CD8-positive, alpha-beta memory T cell (primary cell): ENCODE data around the gene GLT1D1. TPM values are rescaled to one million over a fixed set of nuclear protein-coding genes. Genes with fewer than 3 reads are reported as not detected.

Source experiments
- CTCF ChIA-PET: fragments of 350-600 bp; sonication (Branson Sonifier 250); formaldehyde crosslinking; loops from one replicate; lab custom pipeline; 2021; ENCODE audit warnings: antibody characterized with exemption; lab: Charles Lee
- POLR2A ChIA-PET: fragments of 350-600 bp; sonication (Branson Sonifier 250); formaldehyde crosslinking; loops from one replicate; lab custom pipeline; 2021; ENCODE audit warnings: antibody characterized with exemption; lab: Charles Lee
- DNase-seq, 5 donors: peaks; one replicate each; pipeline versions ENCODE4 v3.0.0 to v3.0.0-alpha.2; 2020 to 2022; ENCODE audit warnings: mixed read lengths in 1 of 5
- H3K27ac ChIP-seq: one replicate; pipeline ENCODE4 v1.7.0; 2013; ENCODE audit warnings: low read depth, mild to moderate bottlenecking, low read length, moderate library complexity
- H3K27me3 ChIP-seq: 2 replicates; pipeline ENCODE4 v1.7.0; 2013; ENCODE audit warnings: low read length, mild to moderate bottlenecking; ENCODE audit not compliant: insufficient read depth, poor library complexity, severe bottlenecking
- H3K36me3 ChIP-seq: 2 replicates; pipeline ENCODE4 v1.7.0; 2013; ENCODE audit warnings: mild to moderate bottlenecking, low read length, moderate library complexity; ENCODE audit not compliant: insufficient read depth
- H3K4me1 ChIP-seq: 2 replicates; pipeline ENCODE4 v1.7.0; 2013; ENCODE audit warnings: mild to moderate bottlenecking, low read length, moderate library complexity; ENCODE audit not compliant: insufficient read depth
- H3K4me3 ChIP-seq: 2 replicates; pipeline ENCODE4 v1.7.0; 2013; ENCODE audit warnings: mild to moderate bottlenecking, low read length
- H3K9me3 ChIP-seq: 2 replicates; pipeline ENCODE4 v1.7.0; 2013; ENCODE audit warnings: mild to moderate bottlenecking, low read length
- H3K27ac Mint-ChIP-seq, 8 donors: one replicate each; pipeline ENCODE4 v1.8.0; 2020 to 2021; ENCODE audit warnings: mixed read lengths in 8 of 8, mild to moderate bottlenecking in 6 of 8, inconsistent platforms in 3 of 8, moderate library complexity in 3 of 8
- H3K27me3 Mint-ChIP-seq, 2 donors: one replicate each; pipeline ENCODE4 v1.8.0; 2020 to 2021; ENCODE audit warnings: mixed read lengths in 2 of 2, mild to moderate bottlenecking in 1 of 2, moderate library complexity in 1 of 2
- H3K36me3 Mint-ChIP-seq, 3 donors: one replicate each; pipeline ENCODE4 v1.8.0; 2020 to 2021; ENCODE audit warnings: mixed read lengths in 3 of 3, inconsistent platforms in 1 of 3, mild to moderate bottlenecking in 1 of 3
- H3K4me1 Mint-ChIP-seq, 3 donors: one replicate each; pipeline ENCODE4 v1.8.0; 2020 to 2021; ENCODE audit warnings: mixed read lengths in 3 of 3, inconsistent platforms in 1 of 3, mild to moderate bottlenecking in 1 of 3
- H3K4me3 Mint-ChIP-seq, 7 donors: one replicate each; pipeline ENCODE4 v1.8.0; 2020 to 2021; ENCODE audit warnings: mixed read lengths in 7 of 7, mild to moderate bottlenecking in 6 of 7, moderate library complexity in 4 of 7, inconsistent platforms in 2 of 7
- H3K9me3 Mint-ChIP-seq, 5 donors: one replicate each; pipeline ENCODE4 v1.8.0; 2020 to 2022; ENCODE audit warnings: mixed read lengths in 5 of 5, mild to moderate bottlenecking in 3 of 5, moderate library complexity in 2 of 5, inconsistent platforms in 1 of 5
- polyA plus RNA-seq: library from polyadenylated mRNA; unstranded; fragments of 300-500 nt; fragmentation: Illumina TruSeq; gene quantifications from one replicate; pipeline ENCODE4 v1.2.3, GENCODE V29; 2021
- total RNA-seq, 2 experiments: library from RNA; stranded (reverse); gene quantifications; one replicate each; pipeline ENCODE4 v1.2.3, GENCODE V29; 2021

The GLT1D1 gene
- total and polyA plus RNA-seq, 3 experiments from 2014 or later, result 0.22 to 0.24 (median 0.24) TPM

- Mint-ChIP-seq H3K27ac (no peak overlapping the region), H3K36me3 (peaks cover 0 to 25% (median 1%) of the 10 kb centered on the region in 3 donors), H3K4me3 (no peak overlapping the region), H3K4me1 (no peaks in the 10 kb centered on the region), H3K27me3 (peaks cover under 1 to 2% of the 10 kb centered on the region in 2 donors), H3K9me3 (peaks cover 17 to 32% (median 29%) of the 10 kb centered on the region in 5 donors)
- no peak for DNase-seq
- Histone ChIP-seq H3K27me3 (no peaks in the 10 kb centered on the region), H3K36me3 (no peaks in the 10 kb centered on the region), H3K4me1 (no peaks in the 10 kb centered on the region), H3K9me3 (peaks cover 4% of the 10 kb centered on the region), H3K4me3 (no peak overlapping the region), H3K27ac (no peak overlapping the region)
- ChIA-PET CTCF (no interaction called here), POLR2A (no interaction called here)
Measured at GRCh38 chr12:128879898-128880764, 26.9 kb downstream of the GLT1D1 start.

DNA sequence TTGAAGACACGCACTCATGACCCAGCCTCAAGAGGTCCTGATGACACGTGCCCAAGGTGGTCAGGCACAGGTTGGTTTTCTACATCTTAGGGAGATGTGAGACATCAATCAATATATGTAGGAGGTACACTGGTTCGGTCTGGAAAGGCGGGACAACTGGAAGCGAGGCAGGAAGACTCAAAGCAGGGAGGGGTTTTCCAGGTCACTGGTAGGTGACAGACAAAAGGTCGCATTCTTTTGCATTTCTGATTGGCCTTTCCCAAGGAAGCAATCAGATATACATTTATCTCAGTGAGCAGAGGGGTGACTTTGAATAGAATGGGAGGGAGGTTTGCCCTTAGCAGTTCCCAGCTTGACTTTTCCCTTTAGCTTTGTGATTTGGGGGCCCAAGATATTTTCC is 38.6 kb downstream of the GLT1D1 start:
- POLR2A ChIA-PET, result no interaction called here
- Mint-ChIP-seq H3K9me3 (no peaks in the 10 kb centered on the region), H3K4me3 (no peak overlapping the region), H3K4me1 (no peaks in the 10 kb centered on the region), H3K36me3 (no peaks in the 10 kb centered on the region), H3K27me3 (peaks cover 0 to 3% of the 10 kb centered on the region in 2 donors), H3K27ac (peak overlapping the region in 1 of 8 donors; percentile 88)
- H3K4me1 ChIP-seq, result no peaks in the 10 kb centered on the region
- no peak overlapping the region for H3K27ac ChIP-seq
- CTCF ChIA-PET, result no interaction called here
- H3K9me3 ChIP-seq, result no peaks in the 10 kb centered on the region
- H3K27me3 ChIP-seq, result no peaks in the 10 kb centered on the region
- no peak for DNase-seq
- no peaks in the 10 kb centered on the region for H3K36me3 ChIP-seq
- H3K4me3 ChIP-seq, result no peak overlapping the region

GRCh38 chr12:128903236-128903635 is 50.0 kb downstream of the GLT1D1 start:
- ChIA-PET CTCF (interaction anchor here (0.6 kb wide), 1 partner anchor 115 kb away, joined by 3 read pairs; no protein-coding TSS in a partner anchor), POLR2A (no interaction called here)
- H3K27me3 Mint-ChIP-seq, result peaks cover 3 to 11% of the 10 kb centered on the region in 2 donors
- Histone ChIP-seq H3K9me3 (no peaks in the 10 kb centered on the region), H3K4me3 (no peak overlapping the region), H3K36me3 (no peaks in the 10 kb centered on the region), H3K27ac (no peak overlapping the region), H3K4me1 (no peaks in the 10 kb centered on the region), H3K27me3 (no peaks in the 10 kb centered on the region)
- DNase-seq, result no peak
- H3K9me3 Mint-ChIP-seq, result no peaks in the 10 kb centered on the region
- H3K4me3 Mint-ChIP-seq, result no peak overlapping the region
- no peak overlapping the region for H3K27ac Mint-ChIP-seq
- no peaks in the 10 kb centered on the region for H3K36me3 Mint-ChIP-seq
- no peaks in the 10 kb centered on the region for H3K4me1 Mint-ChIP-seq

- no peaks in the 10 kb centered on the region for H3K36me3 Mint-ChIP-seq
- no peaks in the 10 kb centered on the region for H3K36me3 ChIP-seq
- no peak overlapping the region for H3K4me3 Mint-ChIP-seq
- H3K4me1 ChIP-seq, result no peaks in the 10 kb centered on the region
- no peak overlapping the region for H3K4me3 ChIP-seq
- ChIA-PET POLR2A (no interaction called here), CTCF (no interaction called here)
- H3K9me3 Mint-ChIP-seq, result no peaks in the 10 kb centered on the region
- no peaks in the 10 kb centered on the region for H3K4me1 Mint-ChIP-seq
- no peaks in the 10 kb centered on the region for H3K9me3 ChIP-seq
- peaks cover 3 to 5% of the 10 kb centered on the region in 2 donors for H3K27me3 Mint-ChIP-seq
- no peaks in the 10 kb centered on the region for H3K27me3 ChIP-seq
- H3K27ac Mint-ChIP-seq, result no peak overlapping the region
- no peak overlapping the region for H3K27ac ChIP-seq
- DNase-seq, result no peak
Measured at GRCh38 chr12:128905003-128905544, 51.8 kb downstream of the GLT1D1 start.

DNA sequence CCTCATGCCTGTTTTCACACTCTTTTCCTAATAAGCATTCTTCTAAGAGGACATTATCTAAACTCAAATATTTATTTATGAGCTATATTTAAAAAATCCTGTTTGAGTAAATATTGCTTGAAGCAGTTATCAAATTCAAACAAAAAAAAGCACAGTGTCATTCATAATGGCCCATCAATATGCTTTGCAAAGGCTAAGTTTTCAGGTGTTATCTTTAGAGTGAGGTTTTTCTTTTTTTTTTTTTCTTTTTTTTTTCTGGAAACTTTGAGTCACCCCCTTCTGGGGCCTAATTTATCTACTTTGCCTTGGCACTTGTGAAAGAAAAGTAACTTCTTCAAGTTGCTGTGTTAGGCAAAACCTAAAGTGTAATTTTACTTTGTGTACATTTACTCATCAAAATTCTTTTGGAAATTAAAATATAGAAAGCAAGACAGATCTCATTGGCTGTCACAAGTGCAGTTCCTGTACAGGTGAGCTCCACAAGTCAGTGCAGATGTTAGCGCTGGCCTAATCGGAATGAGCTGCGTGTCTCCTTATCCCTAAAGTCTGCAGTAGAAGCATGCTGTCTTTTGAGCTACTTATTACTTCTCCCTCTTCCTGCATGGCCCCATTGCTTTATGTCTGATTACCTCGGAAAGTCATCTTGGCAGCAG is 53.3 kb downstream of the GLT1D1 start:
- Histone ChIP-seq H3K4me3 (no peak overlapping the region), H3K27me3 (no peaks in the 10 kb centered on the region), H3K27ac (no peak overlapping the region), H3K4me1 (no peaks in the 10 kb centered on the region), H3K36me3 (no peaks in the 10 kb centered on the region), H3K9me3 (no peaks in the 10 kb centered on the region)
- CTCF ChIA-PET, result no interaction called here
- H3K36me3 Mint-ChIP-seq, result no peaks in the 10 kb centered on the region
- H3K4me1 Mint-ChIP-seq, result no peaks in the 10 kb centered on the region
- POLR2A ChIA-PET, result no interaction called here
- no peak overlapping the region for H3K4me3 Mint-ChIP-seq
- peaks cover 3 to 5% of the 10 kb centered on the region in 2 donors for H3K27me3 Mint-ChIP-seq
- H3K27ac Mint-ChIP-seq, result no peak overlapping the region
- H3K9me3 Mint-ChIP-seq, result no peaks in the 10 kb centered on the region
- DNase-seq, result no peak

DNA sequence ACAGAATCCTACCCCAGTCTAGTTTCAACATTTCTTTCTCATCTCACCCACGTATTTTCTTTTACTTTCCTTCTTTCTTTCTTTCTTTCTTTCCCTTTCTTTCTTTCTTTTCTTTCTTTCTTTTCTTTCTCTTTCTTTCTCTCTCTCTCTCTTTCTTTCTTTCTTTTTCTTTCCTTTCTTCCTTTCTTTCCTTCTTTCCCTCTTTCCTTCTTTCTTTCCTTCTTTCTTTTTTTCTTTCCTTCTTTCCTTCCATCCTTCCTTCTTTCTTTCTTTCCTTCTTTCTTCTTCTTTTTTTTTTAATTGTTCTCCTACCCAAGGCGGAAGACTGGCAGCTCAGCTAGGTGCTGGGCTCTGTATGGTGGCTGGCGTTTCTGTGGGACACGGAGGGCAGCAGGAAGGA is 55.0 kb downstream of the GLT1D1 start:
- H3K36me3 Mint-ChIP-seq, result no peaks in the 10 kb centered on the region
- Histone ChIP-seq H3K27me3 (no peaks in the 10 kb centered on the region), H3K27ac (no peak overlapping the region), H3K9me3 (no peaks in the 10 kb centered on the region), H3K36me3 (no peaks in the 10 kb centered on the region), H3K4me1 (no peaks in the 10 kb centered on the region), H3K4me3 (no peak overlapping the region)
- no peaks in the 10 kb centered on the region for H3K9me3 Mint-ChIP-seq
- no peak for DNase-seq
- H3K4me1 Mint-ChIP-seq, result no peaks in the 10 kb centered on the region
- no peak overlapping the region for H3K27ac Mint-ChIP-seq
- peak overlapping the region in 1 of 7 donors; percentile 46 for H3K4me3 Mint-ChIP-seq
- ChIA-PET POLR2A (no interaction called here), CTCF (no interaction called here)
- H3K27me3 Mint-ChIP-seq, result peaks cover 3 to 5% of the 10 kb centered on the region in 2 donors

GRCh38 chr12:128909653-128910052 is 56.4 kb downstream of the GLT1D1 start:
- Histone ChIP-seq H3K27me3 (no peaks in the 10 kb centered on the region), H3K4me1 (no peaks in the 10 kb centered on the region), H3K36me3 (no peaks in the 10 kb centered on the region), H3K9me3 (no peaks in the 10 kb centered on the region), H3K4me3 (no peak overlapping the region), H3K27ac (no peak overlapping the region)
- ChIA-PET POLR2A (no interaction called here), CTCF (no interaction called here)
- Mint-ChIP-seq H3K36me3 (no peaks in the 10 kb centered on the region), H3K27ac (no peak overlapping the region), H3K4me1 (peaks cover 0 to 1% (median under 1%) of the 10 kb centered on the region in 3 donors), H3K4me3 (no peak overlapping the region), H3K27me3 (peaks cover 3 to 4% of the 10 kb centered on the region in 2 donors), H3K9me3 (no peaks in the 10 kb centered on the region)
- DNase-seq, result no peak

GRCh38 chr12:128910629-128911028 is 57.4 kb downstream of the GLT1D1 start:
- Histone ChIP-seq H3K27ac (no peak overlapping the region), H3K27me3 (no peaks in the 10 kb centered on the region), H3K4me3 (no peak overlapping the region), H3K36me3 (no peaks in the 10 kb centered on the region), H3K4me1 (no peaks in the 10 kb centered on the region), H3K9me3 (no peaks in the 10 kb centered on the region)
- DNase-seq, result no peak
- Mint-ChIP-seq H3K27me3 (peaks cover 4 to 6% of the 10 kb centered on the region in 2 donors), H3K27ac (peak overlapping the region in 1 of 8 donors; percentile 29), H3K4me1 (peaks cover 5% of the 10 kb centered on the region in 3 donors), H3K4me3 (no peak overlapping the region), H3K9me3 (no peaks in the 10 kb centered on the region), H3K36me3 (peaks cover 0 to under 1% (median 0%) of the 10 kb centered on the region in 3 donors)
- POLR2A ChIA-PET, result no interaction called here
- CTCF ChIA-PET, result no interaction called here
